Left lobe of liver (tissue), 2 donors: ENCODE measurements around the gene THSD4. TPM values are rescaled to one million over a fixed set of nuclear protein-coding genes. Genes with fewer than 3 reads are reported as not detected.

Experiments used
- ATAC-seq: fragments of 200-7000 bp; cut with Tn5 transposase; one replicate; pipeline ENCODE4 v1.9.1; 2020; ENCODE audit warnings: mild to moderate bottlenecking, moderate library complexity
- DNase-seq: peaks from one replicate; pipeline ENCODE4 v3.0.0-alpha.2; 2020; ENCODE audit warnings: low spot score
- total RNA-seq: library from RNA; stranded (reverse); gene quantifications from one replicate; pipeline ENCODE4 v1.2.1, GENCODE V29; 2021
- donor health status: DM: no; HTN: no; CAD: no; lungs with moderate emphysema.
- donor health status: DM: no; HTN: yes; CAD: no.

Gene THSD4
- total RNA-seq, 1 donor from 2014 or later, result 19.5 TPM

DNA sequence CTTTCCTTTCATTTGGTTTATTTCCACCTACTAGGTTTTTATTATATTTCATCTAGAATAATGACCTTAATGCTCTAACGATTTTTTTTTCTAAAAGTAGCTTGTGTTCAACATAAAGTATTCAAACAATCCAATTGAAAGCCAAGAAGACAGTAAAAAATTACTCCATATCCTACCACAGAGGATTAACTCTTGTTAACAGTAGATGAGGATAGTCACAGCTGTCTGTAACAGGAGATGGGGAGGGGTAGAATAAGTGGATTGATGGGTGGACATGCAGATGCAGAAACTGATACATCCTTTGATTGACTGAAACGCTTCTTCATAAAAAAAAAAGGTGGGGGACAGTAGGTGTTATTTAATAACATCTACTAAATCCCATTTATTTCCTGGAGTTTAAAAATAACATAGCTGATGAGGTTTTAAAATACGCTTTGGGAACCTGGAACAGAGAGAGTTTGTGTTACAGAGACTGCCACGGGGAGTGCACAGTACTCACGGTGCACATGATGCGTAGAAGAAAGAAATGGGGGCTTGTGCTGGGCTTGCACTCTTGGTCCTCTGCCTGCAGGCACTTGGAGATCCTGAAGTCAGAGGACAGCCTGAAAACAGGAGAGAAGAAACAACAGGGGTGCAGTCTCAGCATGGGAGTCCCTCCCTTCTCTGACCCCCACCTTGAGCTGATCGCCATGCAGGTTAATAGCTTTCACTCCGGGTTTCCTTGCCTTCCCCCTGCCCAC is 226.7 kb downstream of the THSD4 start:
- DNase-seq (no peak), ATAC-seq (no peak)

DNA sequence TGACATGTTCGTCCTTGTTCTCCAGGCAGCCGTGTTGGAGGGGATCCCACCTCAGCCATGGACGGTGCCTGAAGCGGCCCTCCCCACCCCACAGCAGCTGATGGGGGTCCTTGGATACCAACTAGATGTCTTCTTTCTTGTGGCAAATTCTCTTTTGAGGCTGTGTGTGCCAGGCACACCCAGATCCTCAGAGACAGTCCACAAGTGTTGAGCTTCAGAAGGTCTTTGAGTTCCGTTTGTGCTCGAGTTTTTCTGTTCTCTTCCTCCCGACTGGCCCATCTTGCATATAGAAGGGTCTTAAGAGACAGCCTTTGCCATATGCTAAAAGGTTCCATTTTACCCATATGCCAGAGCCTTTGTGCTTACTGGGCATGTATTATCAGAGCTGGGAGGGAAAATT is 227.4 kb downstream of the THSD4 start:
- DNase-seq (no peak), ATAC-seq (no peak)

DNA sequence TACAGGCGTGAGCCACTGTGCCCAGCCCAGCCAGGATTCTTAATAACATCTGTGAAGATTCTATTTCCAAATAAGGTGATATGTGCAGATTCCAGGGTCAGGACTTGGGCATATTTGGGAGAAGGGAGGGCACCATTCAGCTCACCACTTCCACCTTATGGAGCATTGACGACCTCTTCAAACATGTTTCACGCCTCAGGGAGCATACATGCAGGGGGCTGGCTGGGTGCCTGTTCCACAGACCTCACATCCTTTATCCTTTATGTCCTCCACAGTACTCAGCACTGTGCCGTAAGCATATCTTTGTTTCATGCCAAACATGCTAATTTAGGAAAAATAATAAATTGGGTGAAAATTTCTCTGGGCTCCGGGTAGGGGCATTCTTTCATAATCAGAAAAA is 229.0 kb downstream of the THSD4 start:
- ATAC-seq, result no peak

DNA sequence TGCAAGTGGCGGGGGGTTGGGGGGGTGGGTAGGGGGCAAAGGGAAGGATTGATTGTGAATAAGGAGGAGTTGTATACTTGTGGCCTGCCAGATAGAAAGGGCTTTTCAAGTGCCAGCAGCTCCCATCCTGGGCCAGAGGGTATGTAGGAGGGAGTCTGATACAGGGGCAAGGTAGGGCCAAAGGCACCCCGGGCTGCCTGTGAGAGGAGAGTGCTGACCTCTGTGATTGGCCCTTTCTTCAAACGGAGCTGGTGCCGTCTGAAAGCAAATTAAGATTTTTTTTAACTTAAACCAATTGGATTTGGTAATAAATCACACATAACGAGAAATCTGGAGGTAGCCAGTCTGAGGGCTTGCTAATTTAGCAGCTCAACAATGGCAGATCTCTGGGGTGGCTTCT is 229.9 kb downstream of the THSD4 start:
- DNase-seq, result no peak
- ATAC-seq, result no peak

More for the DNA sequence above, 229.0 kb downstream of the THSD4 start:
- no peak for DNase-seq

DNA sequence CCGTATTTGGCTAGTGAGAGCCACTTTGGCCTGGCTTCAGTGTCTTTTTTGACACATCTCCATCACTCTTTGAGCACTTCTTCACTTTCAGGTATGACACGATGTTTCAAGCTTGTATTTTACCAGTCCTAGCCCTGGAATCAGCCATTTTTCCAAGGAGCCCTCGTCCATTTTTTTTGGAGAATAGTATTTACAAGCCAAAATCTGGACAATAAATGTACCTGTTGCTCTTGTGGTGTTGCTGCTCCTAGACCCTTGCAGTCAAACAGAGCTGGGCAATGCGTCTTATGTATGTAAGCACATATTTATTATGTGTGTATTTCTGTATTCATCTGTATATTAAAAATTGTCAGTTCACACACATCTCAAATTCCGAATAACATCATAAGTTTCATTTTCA is 231.2 kb downstream of the THSD4 start:
- no peak for DNase-seq
- no peak for ATAC-seq

DNA sequence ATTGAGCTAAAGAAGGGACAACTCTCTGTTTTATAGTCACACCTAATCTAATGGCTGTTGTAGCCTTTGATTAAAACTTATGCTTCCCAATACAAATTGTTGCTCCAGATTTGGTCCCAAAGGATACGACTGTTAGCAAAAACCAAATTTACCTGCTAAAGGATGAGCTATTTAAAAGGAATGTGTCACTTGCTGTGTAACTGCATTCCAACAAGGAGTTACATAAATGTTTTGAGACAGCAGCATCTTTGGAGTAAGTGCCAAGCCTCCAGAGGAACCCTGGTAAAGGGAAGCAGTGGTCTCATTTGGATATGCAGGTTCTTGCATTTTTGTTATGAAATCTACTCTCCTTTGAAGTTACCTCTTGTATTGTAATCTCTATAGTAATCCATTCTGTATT is 233.3 kb downstream of the THSD4 start:
- DNase-seq (no peak), ATAC-seq (no peak)

DNA sequence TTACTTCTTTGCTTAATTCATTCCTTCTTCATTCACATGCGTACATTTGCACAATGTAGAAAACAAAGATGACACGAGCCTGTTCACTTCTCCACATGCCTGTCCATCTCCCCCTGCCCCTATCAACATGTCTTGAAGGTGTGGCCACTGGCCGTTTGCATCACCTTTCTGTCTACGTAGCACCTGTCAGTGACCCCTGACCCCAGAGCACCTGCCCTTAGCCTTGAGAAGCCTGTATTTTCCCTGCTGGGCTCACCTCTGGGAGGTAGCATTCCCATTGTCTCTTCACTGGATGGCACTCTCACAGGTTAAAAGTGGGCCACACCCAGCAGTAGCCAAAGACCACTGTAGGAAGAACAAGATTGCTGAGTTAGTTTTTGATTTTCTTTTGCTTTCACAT is 234.1 kb downstream of the THSD4 start:
- ATAC-seq (no peak), DNase-seq (no peak)

DNA sequence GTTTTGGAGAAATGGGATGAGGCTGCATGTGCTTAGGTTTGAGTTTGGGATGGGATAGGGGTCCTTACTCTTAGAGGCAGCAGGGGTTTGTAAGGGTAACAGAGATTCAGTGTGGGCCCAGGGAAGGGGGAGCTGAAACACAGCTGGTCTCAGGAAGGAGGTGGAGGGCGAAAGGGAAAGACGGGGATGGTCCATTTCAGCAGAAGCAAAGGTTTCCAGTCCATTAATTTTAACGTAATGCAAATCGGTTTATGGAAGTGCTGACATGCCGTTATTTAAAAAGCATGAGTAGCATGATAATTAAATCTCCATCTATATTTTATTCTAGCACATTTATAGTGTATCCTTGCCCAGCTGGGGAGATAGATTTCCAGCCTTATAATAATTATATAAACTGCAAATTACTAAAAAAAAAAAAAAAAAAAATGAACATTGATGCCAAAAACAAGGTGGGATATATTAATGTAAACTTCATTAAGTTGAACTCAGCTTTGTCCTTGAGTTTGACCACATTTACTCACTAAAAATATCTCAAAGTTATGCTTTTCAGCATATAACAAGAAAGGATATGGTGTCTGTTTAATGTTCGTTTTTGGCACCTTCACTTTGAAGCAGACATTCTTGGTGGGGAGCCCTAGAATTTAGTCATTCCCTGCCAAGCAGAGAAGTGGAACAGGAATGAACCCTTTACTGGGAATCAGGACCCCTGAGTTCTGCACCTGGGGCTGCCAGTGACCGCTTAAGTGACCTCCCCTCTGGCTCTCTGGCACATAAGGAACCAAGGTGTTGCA is 234.7 kb downstream of the THSD4 start:
- ATAC-seq, result no peak

DNA sequence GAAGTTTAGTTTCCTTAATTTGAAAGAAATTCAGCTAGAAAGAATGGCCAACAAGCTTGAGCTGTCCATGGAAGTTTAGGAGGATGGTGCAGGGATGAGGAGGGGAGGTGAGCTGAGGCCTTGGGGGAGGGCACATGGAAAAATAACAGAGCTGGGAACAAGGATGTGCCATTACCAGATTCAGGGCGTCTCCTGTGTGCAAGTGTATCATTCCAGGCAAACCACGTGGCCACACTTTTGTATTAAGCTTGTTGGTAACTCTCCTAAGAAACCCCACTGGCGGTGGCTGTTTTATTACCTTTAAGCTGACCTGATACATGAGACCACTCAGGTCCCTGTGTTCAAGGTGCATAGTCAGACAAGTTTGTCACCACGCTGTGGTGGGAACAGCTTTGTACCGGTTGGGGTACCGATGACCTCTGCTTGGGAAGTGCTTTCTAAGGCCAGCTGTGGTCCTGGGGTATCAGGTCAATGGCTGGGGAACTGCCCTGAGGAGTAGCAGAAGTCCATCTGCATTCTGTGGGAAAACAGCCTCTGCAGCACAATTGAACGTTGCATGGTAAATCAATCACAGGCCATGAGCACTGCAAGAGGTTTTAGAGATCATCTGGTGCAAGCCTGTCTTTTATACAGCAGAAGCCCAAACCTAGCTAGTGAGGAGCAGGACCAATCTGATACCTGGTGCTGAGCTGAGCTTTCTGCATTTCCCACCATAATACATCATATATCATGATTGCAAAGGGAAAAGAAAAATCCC is 235.5 kb downstream of the THSD4 start:
- ATAC-seq, result no peak
- DNase-seq, result no peak

More for the DNA sequence above, 234.7 kb downstream of the THSD4 start:
- DNase-seq, result no peak

DNA sequence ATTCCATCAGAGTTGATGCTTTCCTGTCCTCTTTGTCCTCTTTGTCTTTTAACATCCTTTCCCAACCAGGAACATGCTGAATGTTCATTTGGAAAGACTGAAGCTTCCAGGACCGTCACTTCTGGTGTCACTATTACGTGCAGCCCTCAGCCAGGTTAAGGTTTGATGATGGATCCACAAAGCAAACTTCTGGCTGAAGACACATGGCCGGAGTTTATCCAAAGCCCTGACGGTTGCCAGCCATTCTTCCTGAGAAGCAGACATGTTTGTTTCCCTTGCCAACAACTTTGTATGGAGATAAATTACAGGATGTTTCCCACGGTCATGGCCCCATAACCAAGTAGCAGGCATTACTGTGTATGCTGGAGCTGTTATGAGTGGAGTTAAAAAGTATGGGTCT is 236.9 kb downstream of the THSD4 start:
- DNase-seq (no peak), ATAC-seq (no peak)

DNA sequence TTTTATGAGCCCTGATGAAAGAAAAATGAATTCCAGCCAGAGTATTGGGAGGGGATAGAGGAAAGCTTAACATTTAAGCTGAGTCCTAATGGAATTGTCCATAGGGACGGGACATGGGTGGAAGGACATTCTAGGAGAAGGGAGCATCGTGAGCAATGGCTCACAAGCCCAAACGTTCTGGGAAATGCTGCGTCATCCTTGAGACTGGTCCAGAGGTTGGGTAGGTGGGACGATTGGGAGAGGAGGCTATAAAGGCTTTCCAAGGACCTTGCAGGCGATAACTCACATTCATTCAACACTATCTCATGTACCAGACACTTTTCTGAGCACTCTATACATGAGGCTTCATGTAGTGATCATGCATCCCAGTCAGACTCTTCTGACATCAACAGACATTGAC is 237.5 kb downstream of the THSD4 start:
- ATAC-seq (peak; percentile 21), DNase-seq (no peak)

DNA sequence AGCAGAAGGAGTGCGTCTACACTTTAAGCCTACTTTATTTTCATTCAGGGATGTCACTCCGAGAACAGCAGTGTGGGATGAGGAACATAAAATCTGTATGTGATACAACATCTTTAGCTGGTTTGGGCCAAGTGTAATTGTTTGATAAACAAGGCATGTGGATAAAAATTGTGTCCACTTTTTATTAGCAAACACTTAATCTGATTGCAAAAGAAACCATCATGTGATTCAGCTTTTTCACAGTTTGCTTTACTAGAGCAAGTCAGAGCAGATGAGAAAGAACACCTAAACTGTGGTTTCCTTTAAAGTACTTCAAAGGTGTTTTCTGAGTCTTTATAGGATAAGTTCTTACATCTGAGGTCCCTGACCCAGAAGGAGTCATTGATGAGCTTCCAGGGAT is 237.9 kb downstream of the THSD4 start:
- ATAC-seq, result peak; percentile 34
- DNase-seq, result no peak

DNA sequence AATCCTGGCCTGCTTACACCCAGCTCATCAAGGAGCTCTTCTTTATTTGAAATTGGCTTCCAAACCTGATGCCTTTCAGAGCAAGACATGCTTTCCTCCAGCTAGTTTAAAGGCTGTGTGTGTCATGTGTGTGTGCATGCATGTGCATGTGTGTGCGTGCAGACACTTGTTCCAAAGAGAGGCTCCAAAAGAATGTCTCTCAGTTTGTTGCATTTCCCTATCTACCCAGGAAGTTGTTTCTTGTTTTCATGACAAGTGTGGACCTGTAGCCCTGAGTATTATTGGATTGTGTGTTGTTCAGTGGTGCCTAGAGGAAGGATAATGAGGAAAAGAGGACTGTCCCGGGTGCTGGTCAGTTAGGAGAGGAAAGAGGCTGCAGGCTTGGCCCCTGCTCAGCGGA is 240.0 kb downstream of the THSD4 start:
- no peak for DNase-seq

DNA sequence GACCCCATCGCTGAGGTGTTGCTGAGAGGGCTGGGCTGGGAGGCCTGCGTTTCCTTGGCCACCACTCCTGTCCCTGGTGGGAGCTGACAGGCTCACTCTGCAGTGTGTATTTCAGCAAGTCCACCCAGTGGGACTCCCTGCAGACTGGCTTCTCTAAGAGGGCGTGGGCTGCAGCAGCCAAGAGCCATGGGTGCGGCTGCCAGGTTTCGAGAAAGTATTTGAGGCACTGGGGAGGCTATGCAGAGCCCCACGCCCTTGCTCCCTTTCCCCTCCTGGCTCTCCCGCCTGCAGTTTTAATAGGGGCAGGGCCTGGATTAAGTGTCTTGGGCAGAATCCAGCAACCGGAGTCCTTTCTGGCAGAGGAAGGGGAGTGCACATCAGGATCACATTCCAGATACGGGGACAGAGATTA is 242.1 kb downstream of the THSD4 start:
- ATAC-seq (peak; percentile 64), DNase-seq (no peak)

More for the DNA sequence above, 240.0 kb downstream of the THSD4 start:
- ATAC-seq, result no peak

DNA sequence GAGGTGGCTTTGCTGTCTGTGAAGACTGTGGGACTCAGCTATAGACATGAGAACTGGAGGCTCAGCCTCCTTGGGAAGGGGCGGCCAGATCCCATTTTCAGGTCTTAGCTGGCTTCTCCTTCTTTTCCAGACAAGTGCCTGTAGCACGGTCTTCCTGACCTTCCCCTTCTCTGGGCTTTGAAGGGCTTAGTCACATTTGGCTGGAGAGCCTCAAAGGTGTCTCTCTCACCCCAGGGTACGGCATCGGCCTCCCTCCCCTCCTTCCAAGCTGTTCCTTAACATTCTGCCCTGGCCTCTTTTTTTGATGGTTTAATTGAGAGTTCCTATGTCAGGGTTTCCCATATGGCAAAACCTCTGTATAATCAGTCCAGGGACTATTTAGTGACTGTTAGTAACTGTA is 242.7 kb downstream of the THSD4 start:
- ATAC-seq (no peak), DNase-seq (no peak)

DNA sequence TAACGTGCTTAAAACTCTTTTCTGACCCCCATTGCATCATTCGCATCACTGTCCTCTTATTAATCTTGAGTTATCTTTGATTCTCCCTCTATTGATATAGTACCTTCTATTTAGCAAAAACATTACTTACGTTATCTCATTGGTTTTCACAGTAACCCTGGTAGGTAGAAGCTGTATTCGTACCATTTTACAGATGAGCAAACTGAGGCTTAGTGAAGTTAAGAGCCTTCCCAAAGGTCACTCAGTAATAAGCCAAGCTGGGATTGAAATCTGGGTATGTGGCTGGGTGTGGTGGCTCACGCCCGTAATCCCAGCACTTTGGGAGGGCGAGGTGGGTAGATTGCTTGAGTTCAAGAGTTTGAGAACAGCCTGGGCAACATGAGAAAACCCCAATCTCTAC is 244.0 kb downstream of the THSD4 start:
- ATAC-seq, result no peak
- no peak for DNase-seq

DNA sequence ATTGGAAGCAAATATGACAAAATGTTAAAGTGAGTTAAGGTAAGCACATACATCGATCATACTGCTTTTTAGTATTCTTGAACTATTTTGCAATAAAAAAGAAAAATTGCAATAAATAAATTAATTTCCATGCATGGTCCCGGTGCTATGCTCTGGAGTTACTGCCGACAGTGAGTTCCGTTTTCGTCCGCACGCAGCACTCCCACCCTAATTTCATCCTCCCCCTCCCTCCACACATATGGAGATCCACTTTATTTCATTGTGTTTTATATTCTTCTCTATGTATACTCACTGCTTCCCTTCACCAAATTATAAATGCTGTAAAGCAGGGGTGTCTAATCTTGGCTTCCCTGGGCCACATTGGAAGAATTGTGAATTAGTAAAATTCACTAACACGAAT is 247.3 kb downstream of the THSD4 start:
- no peak for DNase-seq
- ATAC-seq, result no peak

DNA sequence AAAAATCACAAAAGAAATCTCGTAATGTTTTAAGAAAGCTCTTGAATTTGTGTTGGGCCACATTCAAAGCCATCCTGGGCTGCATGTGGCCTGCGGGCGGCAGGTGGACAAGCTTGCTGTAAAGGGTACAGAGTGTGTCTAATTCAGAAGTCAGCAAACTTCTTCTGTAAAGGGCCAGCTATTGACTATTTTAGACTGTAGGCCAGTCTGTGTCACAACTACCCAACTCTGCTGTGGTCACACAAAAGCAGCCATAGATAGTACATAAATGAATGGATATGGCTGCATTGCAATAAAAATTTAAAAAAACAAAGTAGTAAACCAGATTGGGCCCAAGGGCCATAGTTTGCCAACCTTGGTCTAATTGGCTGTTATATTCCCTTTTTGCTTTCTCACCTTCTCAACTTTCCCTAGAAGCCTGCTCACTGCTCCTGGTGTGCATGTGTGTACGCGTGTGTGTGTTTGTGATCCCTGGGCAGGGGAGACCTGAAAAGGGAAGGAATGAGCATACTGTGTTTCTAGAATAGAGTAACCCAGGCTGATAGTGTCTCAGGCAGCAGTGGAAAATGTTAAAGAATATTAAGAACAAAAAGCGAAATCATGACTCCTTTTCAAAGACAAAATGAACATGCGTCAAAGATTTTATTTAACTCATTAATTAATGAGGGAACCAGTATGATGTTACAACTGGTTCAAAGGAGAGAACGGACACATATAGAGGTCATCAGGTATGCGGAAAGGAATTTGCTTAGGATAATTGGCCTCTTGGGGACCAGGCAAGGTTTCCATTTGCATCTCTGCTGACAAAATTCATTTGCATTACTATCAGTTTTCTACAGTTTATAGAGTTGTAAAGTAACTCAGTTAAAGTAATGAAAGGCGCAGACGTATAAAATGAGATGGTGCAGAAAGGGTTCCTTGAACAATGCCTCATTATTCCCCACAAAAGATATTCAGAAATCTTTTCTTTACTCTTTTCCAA is 248.0 kb downstream of the THSD4 start:
- no peak for ATAC-seq
- DNase-seq, result no peak

DNA sequence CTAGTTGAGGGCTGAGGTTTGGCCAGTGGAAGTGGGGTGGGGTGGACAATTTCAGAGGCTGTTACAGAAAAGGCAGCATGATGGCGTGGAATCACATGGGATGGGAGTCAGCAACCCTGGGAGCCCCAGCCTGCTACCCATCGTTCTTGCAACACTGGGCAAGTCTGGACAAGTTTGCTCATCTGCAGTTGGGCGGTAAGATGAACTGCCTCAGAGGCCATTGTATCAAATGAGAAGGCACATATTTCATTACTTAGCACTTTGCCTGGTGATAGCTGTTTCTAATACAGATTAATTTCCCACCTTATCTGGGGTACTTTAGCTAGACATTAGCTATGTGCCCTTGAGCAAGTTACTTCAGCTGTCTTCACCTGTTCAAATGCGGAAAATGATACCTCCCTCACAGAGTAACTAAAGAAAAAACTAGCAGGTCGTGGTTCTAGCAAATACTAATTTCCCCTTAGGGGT is 248.9 kb downstream of the THSD4 start:
- DNase-seq (no peak), ATAC-seq (no peak)

DNA sequence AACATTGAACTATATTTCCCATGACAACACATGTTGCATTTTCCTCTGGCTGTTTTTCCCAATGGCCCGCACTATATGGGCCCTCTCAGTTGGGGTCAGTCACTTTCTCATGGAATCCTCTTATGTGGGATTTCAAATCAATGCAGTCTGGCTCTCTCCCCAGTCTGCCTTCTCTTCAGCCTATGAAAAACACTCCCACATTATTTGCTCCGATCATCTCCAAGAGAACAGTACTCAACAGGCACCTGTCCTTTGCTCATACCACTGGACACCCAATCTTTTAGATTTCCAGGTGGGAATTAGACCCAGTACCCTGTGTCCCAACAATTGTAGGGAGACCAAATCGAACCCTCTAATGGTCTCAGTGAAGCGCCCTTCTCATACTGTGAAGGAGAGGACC is 251.3 kb downstream of the THSD4 start:
- DNase-seq, result no peak
- peak; percentile 54 for ATAC-seq
